K562 (cell line): ENCODE data around the gene DESI1. TPM values are rescaled to one million over a fixed set of nuclear protein-coding genes. Genes with fewer than 3 reads are reported as not detected.

Source experiments
- BRCA1 ChIP-seq, 2 experiments: fragments of 450-650 bp in 1 of 2; sonication (generic) in 1 of 2; formaldehyde crosslinking in 1 of 2; IDR thresholded peaks; 2 replicates each; pipeline versions ENCODE4 v1.5.0 to v1.6.1; 2017 to 2020; ENCODE audit warnings: mild to moderate bottlenecking in 1 of 2, missing genetic modification reagents in 1 of 2
- CREM ChIP-seq: IDR thresholded peaks from 2 replicates; pipeline ENCODE4 v1.6.1; 2014; ENCODE audit warnings: antibody characterized with exemption, low read depth
- ELF1 ChIP-seq: fragments of 200-800 bp; sonication (Bioruptor generic); IDR thresholded peaks from 2 replicates; pipeline ENCODE4 v1.6.1; 2016; ENCODE audit warnings: missing genetic modification characterization, missing compliant biosample characterization
- ELK1 ChIP-seq: sonication (generic); formaldehyde crosslinking; IDR thresholded peaks from 2 replicates; pipeline ENCODE4 v1.8.1; 2022; ENCODE audit warnings: missing genetic modification reagents
- GABPB1 ChIP-seq: sonication (generic); formaldehyde crosslinking; IDR thresholded peaks from 2 replicates; pipeline ENCODE4 v1.8.0; 2022; ENCODE audit warnings: mild to moderate bottlenecking, missing genetic modification reagents
- GATAD2A ChIP-seq: fragments of 450-650 bp; IDR thresholded peaks from 2 replicates; pipeline ENCODE4 v1.6.1; 2017
- KLF13 ChIP-seq: fragments of 450-650 bp; IDR thresholded peaks from 2 replicates; pipeline ENCODE4 v1.6.1; 2016; ENCODE audit warnings: missing genetic modification characterization, low read depth, mild to moderate bottlenecking, missing compliant biosample characterization, moderate library complexity, borderline replicate concordance
- POLR2B ChIP-seq: fragments of 450-650 bp; IDR thresholded peaks from 2 replicates; pipeline ENCODE4 v1.6.1; 2018; ENCODE audit warnings: low read depth; ENCODE audit not compliant: partially characterized antibody
- RCOR1 ChIP-seq, 2 experiments: IDR thresholded peaks; 2 replicates each; pipeline ENCODE4 v1.6.1; 2012; ENCODE audit warnings: low read depth in 2 of 2, low read length in 2 of 2, borderline replicate concordance in 1 of 2, improper control_type of control experiment in 1 of 2
- SIN3B ChIP-seq: fragments of 450-650 bp; IDR thresholded peaks from 2 replicates; pipeline ENCODE4 v1.6.1; 2017; ENCODE audit warnings: low read depth, mild to moderate bottlenecking, moderate library complexity
- TEAD1 ChIP-seq, 2 experiments: fragments of 450-650 bp in 1 of 2; sonication (generic) in 1 of 2; formaldehyde crosslinking; IDR thresholded peaks; 2 replicates each; pipeline versions ENCODE4 v1.4.0 to v1.8.0; 2020 to 2022; ENCODE audit warnings: mild to moderate bottlenecking in 2 of 2, missing genetic modification reagents in 1 of 2
- polyA plus RNA-seq, 8 experiments: library from polyadenylated mRNA; depleted of rRNA in 4 of 8; stranded (reverse) in 5 of 8; unstranded in 3 of 8; fragments of >200 nt; fragmentation: Nextera tagmentation in 2 of 8; fragmentation: Illumina TruSeq in 1 of 8; extraction: Ambion mirVana in 2 of 8; extraction: Trizol in 1 of 8; gene quantifications; 2 replicates each; pipeline versions ENCODE4 v1.2.1 to v1.2.3, GENCODE V29; 2011 to 2014; ENCODE audit warnings: inconsistent platforms in 1 of 8, missing spikeins in 1 of 8
- total RNA-seq, 7 experiments: library from RNA; depleted of rRNA in 6 of 7; stranded (reverse); fragments of >200 nt in 6 of 7; fragmentation: Illumina TruSeq in 2 of 7; extraction: Trizol in 2 of 7; gene quantifications; 2 replicates each; pipeline versions ENCODE4 v1.2.1 to v1.2.3, GENCODE V29; 2011 to 2021; ENCODE audit warnings: low replicate concordance in 1 of 7
- TF ChIP-seq, protein P1 (sequence below), 2 experiments: fragments of 450-650 bp in 1 of 2; sonication (generic) in 1 of 2; formaldehyde crosslinking in 1 of 2; IDR thresholded peaks; 2 replicates each; pipeline versions ENCODE4 v1.7.1 to v1.9.0; 2016 to 2022; ENCODE audit warnings: inconsistent platforms in 1 of 2, mild to moderate bottlenecking in 1 of 2, missing genetic modification reagents in 1 of 2
- TF ChIP-seq, protein P2 (sequence below): fragments of 250-450 bp; sonication (Bioruptor Pico); IDR thresholded peaks from 2 replicates; pipeline ENCODE4 v1.9.0; 2021; ENCODE audit warnings: mild to moderate bottlenecking, inconsistent platforms

Gene DESI1
- total and polyA plus RNA-seq, 9 of the 15 experiments (the other 6 are each of a cell fraction or from before 2014, with no cell fraction given), result 7.2 to 45.9 (median 29.8) TPM

- TF ChIP-seq ELK1, result no peak
- no peak for TF ChIP-seq BRCA1 (IDR thresholded peaks at IDR 0.05)
- TF ChIP-seq BRCA1 (CRISPR knock-in tag; IDR thresholded peaks at IDR 0.05), result 0 out of 2 replicates have a peak, but pooled peaks have one; percentile 60
- TF ChIP-seq, protein P1, sequence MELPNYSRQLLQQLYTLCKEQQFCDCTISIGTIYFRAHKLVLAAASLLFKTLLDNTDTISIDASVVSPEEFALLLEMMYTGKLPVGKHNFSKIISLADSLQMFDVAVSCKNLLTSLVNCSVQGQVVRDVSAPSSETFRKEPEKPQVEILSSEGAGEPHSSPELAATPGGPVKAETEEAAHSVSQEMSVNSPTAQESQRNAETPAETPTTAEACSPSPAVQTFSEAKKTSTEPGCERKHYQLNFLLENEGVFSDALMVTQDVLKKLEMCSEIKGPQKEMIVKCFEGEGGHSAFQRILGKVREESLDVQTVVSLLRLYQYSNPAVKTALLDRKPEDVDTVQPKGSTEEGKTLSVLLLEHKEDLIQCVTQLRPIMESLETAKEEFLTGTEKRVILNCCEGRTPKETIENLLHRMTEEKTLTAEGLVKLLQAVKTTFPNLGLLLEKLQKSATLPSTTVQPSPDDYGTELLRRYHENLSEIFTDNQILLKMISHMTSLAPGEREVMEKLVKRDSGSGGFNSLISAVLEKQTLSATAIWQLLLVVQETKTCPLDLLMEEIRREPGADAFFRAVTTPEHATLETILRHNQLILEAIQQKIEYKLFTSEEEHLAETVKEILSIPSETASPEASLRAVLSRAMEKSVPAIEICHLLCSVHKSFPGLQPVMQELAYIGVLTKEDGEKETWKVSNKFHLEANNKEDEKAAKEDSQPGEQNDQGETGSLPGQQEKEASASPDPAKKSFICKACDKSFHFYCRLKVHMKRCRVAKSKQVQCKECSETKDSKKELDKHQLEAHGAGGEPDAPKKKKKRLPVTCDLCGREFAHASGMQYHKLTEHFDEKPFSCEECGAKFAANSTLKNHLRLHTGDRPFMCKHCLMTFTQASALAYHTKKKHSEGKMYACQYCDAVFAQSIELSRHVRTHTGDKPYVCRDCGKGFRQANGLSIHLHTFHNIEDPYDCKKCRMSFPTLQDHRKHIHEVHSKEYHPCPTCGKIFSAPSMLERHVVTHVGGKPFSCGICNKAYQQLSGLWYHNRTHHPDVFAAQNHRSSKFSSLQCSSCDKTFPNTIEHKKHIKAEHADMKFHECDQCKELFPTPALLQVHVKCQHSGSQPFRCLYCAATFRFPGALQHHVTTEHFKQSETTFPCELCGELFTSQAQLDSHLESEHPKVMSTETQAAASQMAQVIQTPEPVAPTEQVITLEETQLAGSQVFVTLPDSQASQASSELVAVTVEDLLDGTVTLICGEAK (IDR thresholded peaks at IDR 0.05), result peak; percentile 47; the same call in 1 of the 2 replicates
- TF ChIP-seq, protein P1 (CRISPR knock-in tag; IDR thresholded peaks at IDR 0.05), result no peak
- TF ChIP-seq CREM, result peak; percentile 95
- 0 out of 2 replicates have a peak, but pooled peaks have one; percentile 32 for TF ChIP-seq ELF1 (tag)
- TF ChIP-seq KLF13 (tag), result peak; percentile 14; the same call in 1 of the 2 replicates
- peak in 1 of 2 experiments; percentile 51; a peak in 1 of 4 replicates for TF ChIP-seq TEAD1 (CRISPR knock-in tag; IDR thresholded peaks at IDR 0.05)
- TF ChIP-seq, protein P2, sequence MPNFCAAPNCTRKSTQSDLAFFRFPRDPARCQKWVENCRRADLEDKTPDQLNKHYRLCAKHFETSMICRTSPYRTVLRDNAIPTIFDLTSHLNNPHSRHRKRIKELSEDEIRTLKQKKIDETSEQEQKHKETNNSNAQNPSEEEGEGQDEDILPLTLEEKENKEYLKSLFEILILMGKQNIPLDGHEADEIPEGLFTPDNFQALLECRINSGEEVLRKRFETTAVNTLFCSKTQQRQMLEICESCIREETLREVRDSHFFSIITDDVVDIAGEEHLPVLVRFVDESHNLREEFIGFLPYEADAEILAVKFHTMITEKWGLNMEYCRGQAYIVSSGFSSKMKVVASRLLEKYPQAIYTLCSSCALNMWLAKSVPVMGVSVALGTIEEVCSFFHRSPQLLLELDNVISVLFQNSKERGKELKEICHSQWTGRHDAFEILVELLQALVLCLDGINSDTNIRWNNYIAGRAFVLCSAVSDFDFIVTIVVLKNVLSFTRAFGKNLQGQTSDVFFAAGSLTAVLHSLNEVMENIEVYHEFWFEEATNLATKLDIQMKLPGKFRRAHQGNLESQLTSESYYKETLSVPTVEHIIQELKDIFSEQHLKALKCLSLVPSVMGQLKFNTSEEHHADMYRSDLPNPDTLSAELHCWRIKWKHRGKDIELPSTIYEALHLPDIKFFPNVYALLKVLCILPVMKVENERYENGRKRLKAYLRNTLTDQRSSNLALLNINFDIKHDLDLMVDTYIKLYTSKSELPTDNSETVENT (CRISPR knock-in tag), result 0 out of 2 replicates have a peak, but pooled peaks have one; percentile 42
- TF ChIP-seq RCOR1 (IDR thresholded peaks at IDR 0.05; ENCODE audit: borderline replicate concordance in 1 of 2, low read depth in 2 of 2, low read length in 2 of 2), result no peak
- peak; percentile 85 for TF ChIP-seq POLR2B
- peak; percentile 60; the same call in 1 of the 2 replicates for TF ChIP-seq SIN3B
- peak; percentile 63; the same call in 1 of the 2 replicates for TF ChIP-seq GABPB1 (CRISPR knock-in tag)
- no peak for TF ChIP-seq GATAD2A
These were observed 462 bp upstream of the DESI1 start, which contains the start of gene XRCC6 (continued) for GRCh38 chr22:41621099-41621910.
